DMS153 treated with DMSO at 0.1 percent for 48 hours (cell line): ENCODE data around the gene LRCH4.

ENCODE experiments used
- DNase-seq: peaks from one replicate; lab custom pipeline; 2025; ENCODE audit not compliant: unreplicated experiment; lab: John Stamatoyannopoulos, UW

The LRCH4 gene

DNA sequence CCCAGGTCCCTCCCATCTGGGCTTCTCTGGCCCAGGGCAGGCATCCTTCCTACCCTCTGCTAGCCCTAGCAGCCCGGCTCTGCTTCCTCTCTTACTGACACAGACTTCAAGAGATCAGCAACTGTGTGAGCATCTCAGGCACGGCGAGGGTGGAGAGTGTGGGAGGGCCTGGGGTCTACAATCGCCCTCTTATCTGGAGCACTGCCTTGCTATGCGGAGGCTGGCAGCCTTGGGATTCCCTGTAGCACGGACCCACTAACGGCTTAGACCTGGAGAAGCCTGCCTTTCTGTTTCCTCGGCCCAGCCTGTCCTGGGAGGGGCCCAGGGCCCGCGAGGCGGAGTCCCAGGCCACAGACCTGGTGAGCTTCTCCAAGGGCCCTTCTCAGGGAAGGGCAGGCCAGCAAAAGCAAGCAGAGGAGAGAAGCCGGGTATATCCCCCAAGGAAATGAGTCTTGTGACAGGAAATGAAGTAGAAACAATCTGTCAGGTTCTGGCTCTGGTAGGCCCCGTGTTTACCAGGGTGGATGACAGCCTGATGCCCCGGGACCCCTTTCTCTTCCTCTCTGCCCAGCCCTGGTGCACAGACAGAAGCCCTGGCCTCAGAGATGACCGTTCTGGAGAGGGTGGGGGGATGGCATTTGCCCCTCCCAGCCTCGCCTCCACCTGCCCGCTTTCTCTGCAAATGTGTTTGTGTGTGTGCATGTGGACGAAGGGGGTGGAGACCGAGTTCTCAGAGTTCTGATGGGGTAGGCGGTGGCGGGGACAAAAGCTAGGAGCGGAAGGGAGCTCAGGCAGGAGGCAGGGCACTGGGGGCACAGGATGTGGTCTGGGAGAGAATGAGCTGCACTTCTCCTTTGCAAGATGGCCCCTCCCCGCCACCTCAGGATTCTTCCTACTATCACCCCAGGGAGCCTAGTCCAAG is 2.5 kb downstream of the LRCH4 start:
- no peak for DNase-seq

DNA sequence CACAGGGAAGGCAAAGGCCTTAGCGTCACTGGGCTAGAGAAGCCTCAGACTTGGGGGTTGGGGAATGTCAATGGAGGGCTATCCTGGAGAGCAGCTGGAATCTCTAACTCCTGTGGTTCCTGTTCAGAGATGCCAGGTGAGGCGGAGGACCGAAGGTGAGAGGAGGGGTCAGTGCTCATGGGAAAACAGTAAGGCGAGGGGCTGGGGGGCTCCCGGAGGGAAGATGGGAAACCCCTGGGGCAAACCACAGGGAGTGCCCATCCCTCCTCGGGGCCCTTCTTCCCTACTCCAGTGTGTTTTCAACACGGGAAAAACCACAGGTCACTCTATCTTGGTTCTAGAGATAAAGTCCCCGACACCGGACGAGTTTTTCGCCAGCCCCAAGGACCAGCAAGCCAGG is 3.3 kb downstream of the LRCH4 start:
- no peak for DNase-seq

DNA sequence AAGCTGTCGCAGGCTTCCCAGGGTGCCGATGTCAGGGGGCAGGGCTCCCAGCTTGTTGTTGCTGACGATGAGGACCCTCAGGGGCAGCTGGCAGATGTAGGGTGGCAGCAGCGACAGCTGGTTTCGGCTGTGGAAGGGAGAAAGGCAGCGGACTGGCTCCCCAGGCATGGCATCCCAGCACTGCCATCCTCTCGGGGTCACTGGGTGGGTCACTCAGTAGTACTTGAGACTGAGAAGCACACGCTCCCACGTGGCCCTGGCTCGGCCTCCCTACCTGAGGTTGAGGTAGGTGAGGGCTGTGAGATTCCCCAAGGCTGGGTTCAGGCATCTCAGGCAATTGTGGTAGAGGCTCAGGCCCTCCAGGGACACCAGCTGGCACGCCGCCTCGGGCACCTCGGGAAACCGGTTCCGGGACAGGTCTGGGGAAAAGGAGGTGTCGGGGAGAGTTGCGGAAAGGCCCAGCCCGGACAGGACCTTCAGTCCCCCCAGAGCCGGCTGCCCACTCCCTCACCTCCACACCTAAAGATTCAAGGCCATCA is 3.8 kb downstream of the LRCH4 start:
- DNase-seq, result no peak

DNA sequence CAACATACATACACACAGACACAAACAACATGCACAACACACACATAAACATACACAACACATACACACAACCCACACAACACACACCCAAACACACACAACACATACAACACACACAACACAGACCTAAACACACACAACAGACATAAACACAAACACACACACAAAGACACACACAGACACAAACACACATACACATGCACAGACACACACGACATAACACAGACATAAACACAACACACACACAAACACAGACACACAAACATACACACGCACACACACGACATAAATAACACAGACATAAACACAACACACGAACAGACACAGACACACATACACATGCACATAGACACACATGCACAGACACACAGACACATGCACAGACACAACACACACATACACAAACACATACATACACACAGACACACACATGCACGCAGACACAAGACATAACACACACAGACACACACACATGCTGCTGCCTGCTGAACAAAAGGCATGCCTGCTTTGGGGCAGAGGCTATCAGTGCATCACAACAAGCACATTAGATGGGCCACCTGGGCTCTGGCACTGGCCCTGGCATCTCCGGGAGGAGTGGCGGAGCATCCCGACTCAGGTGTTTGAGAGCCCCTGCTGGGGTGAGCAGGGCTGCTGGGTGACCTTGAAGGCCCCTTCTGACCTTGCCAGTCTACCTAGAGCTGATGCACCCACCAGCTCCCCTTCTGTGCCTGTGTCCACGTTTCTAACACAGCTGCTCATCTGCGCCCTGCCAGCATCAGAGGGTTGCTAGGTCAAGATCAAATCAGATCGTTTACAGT is 5.3 kb downstream of the LRCH4 start:
- DNase-seq, result no peak

DNA sequence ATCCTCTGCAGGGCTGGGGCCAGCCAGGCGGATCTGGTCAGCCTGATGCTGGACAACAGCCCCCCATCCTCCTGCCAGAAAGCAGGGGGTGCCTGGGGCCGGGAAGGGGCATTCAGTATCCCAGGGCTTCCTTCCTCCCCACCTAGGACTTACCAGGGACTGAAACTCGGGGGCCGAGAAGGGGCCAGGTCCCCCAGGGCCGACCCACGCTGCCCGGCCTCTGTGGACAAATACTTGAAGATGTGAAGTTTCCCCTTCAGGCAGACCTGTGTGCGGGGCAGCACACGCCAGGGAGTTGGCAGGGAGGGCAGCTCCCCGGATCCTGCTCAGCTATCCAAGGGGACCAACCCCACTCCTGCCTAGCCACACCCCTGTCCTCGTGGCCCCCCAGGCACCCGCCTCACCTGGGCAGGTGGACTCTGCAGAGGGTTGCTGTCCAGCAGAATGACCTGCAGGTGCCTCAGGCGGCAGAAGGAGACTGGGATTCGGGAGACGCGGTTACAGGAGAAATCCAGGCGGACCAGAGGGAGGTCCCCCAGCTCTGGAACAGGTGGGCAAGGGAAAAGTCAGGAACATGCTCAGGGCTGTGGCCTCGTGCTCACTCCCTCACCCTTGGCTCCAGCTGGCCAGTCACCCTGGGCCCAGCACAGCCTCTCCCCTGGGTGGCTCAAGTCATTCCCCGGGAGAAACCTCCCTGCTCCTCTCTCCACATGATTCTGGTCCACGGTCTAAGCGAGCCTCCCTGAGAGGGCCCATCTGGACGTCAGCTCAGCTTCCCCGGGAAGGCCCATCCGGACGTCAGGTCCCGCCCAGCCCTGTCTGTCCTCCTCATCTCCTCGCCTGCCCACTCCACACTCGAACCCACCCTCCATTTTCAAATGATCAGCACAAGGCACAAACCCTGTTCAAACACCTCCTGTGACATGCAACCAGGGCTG is 7.4 kb downstream of the LRCH4 start:
- no peak for DNase-seq

DNA sequence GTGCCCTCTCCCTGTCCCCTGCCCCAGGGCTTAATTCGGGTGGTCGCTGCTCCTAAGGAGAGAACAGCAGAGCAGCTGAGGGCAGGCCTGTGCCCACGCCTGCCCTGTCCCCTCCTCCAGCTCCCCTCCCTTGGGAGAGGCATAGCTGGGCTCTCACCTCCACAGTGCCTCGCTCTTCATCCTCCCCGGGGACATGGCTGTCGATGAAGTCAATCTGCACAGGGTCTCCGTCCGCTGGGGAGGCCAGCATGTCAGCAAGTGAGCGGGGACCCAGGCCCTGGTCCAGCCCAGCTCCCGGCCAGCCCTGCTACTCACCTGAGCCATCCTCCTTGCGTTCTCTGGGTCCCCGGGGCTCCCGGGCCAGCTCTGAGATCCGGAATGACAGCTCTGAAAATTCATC is 8.4 kb downstream of the LRCH4 start:
- DNase-seq, result no peak

DNA sequence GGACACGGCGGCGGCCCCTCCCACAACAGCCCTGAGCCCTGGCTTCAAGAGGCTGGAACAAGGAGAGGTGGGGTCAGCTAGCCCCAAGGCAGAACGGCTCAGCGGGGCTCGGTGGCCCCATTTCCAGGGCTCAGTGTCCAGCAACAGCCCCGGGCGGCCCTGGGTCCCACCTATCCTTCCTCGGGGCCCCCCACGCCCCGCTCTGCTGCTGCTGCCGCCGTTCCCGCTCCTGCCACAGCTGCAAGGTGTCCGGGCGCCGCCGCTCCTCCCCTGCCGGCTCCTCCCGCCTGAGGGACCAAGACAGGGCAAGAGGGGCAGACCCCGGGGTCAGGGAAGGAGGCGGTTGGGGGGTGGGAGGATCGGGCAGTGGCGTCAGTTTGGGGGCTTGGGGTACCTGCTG is 8.8 kb downstream of the LRCH4 start:
- DNase-seq, result no peak

DNA sequence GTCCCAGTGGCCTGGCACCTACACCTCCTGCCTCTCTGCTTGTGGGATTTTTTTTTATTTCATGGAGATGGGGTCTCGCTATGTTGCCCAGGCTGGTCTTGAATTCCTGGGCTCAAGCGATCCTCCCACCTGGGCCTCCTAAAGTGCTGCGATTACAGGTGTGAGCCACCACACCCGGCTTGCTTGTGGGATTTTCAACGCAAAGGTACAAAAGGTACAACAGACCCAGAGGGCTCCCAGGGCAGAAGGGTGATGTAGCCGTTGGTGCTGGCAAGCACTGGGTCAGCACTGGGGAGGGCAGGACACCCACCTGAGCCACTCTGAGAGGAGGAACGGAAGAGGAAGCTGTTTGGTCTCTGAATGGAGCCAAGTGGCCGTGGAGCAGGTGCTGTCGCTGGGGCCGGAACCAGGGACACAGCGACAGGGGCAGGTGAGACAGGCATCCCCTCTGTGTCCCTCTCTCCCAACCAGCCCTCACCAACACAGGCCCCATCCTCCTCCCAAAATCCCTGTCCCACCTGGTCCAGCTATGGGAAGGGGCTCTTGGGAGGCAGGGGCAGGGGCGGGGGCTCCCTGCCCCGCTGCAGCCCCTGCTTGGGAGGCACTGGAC is 9.4 kb downstream of the LRCH4 start:
- no peak for DNase-seq

DNA sequence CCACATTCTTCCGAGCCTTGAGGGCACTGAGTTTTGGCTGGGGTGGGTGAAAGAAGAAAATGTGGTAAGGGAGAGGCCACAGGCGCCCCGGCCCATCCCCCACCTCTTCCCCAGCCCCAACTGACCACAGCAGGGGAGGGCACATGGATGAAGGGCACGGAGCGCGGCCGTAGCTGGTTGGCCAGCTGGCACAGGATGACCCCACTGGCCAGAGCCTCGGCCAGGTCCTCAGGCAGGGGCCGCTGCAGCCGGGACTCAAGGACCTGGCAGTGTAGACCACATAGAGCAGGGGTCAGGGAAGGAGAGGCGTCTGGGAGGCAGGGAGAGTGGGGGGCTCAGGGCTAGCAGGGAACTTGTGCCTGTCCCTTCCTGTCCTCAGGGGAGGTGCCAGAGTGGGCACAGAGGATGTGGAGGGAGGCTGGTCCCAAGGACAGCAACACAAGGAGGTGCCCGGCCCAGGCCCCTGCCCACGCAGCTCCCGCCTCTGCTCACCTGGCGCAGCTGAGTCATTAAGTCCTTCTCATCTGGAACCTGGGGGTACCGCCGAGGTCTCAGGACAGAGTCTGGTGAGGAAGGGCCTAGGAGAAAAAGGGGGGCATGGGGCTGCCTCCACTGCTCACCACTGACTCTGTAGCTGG is 10.1 kb downstream of the LRCH4 start:
- no peak for DNase-seq

DNA sequence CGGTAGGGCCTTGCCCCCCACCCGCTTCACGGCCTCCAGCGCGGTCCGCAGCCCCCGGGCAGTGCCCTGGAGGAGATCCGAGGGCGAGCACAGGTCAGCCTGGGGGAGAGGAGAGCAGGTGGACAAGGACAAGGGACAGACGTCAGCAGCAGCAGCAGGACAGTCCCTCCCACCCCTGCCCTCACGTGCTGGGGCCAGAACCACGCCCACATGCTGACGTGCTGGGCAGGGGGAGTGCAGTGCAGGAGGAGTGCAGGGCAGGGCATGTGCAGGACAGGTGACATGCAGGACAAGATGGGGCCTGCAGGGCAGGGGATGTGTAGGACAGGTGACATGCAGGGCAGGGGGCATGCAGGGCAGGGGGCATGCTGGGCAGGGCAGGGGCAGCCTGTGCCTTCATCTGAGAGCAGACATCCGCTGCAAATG is 10.7 kb downstream of the LRCH4 start:
- no peak for DNase-seq

DNA sequence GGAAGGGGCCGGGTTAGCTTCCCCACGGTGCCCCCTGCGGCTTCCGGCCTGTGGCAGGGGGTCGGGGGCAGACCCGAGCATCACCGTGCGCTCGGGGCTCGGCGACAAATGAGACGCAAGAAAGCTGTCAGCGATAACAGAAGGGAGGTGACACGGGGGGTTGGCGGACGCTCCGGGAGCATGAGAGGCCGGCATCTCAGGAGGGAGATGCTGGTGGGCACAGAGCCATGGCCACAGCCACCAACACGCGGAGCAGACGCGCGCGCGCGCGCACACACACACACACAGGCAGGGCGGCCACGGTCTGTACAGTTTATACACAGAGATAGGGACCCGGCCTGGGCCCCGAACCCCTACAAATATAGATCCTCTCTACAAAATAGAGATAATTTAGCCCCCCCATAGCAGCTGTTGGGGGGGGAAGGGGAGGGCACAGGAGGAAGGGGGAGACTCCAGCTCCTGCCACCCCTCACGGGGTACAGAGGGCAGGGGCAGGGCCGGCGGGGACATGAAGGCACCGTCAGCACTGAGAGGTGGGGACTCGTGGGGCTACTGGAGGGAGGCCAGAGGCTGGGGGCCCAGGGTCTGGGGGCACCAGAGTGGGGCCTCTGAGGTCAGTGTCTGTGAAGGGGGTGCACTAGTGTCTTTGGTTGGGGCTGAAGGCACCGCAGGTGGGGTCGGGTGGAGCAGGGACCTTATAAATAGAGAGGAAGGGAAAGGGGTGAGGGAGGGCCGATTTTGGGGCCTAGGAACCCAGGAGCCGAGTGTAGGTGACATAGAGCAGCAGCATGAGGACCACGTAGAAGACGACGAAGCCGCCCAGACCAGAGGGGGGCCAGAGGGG is 11.3 kb downstream of the LRCH4 start:
- DNase-seq, result no peak

DNA sequence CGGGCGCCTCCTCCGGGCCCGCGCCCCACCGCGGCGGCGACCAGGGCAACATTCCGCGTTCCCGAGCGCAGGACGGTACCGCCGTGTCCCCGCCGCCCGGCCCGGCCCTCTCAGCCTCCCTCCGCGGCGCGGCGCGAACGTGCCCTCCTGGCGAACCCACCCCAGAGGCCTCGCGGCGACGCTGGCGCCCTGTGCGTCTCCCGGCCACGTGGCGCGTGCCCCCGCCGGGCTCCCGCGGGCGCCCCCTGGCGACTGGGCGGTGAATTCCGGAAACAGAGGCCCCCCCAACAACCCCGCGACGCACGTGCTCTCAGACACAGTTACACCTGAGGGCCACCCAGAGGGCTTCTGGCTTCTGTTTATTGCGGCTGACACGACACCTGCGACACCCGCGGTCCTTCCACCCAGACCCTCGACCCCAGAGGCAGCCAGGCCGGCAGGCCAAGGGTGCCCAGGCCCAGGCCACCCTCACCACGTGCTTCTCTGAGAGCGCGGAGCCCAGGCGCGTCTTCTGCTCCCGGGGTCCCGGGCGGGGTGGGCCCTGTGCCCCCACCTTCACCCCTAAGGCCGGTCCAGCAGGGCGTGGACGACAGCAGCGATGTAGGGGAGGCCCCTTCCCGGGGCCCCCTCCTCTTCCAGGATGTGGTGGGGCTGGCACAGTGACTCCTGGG is 12.1 kb downstream of the LRCH4 start, which contains the start of gene SAP25:
Gene SAP25 (minus strand): TSS at position 210 of the 671 bp plus-strand sequence. CDS start 158 bp downstream, at position 52.
- DNase-seq, result no peak

DNA sequence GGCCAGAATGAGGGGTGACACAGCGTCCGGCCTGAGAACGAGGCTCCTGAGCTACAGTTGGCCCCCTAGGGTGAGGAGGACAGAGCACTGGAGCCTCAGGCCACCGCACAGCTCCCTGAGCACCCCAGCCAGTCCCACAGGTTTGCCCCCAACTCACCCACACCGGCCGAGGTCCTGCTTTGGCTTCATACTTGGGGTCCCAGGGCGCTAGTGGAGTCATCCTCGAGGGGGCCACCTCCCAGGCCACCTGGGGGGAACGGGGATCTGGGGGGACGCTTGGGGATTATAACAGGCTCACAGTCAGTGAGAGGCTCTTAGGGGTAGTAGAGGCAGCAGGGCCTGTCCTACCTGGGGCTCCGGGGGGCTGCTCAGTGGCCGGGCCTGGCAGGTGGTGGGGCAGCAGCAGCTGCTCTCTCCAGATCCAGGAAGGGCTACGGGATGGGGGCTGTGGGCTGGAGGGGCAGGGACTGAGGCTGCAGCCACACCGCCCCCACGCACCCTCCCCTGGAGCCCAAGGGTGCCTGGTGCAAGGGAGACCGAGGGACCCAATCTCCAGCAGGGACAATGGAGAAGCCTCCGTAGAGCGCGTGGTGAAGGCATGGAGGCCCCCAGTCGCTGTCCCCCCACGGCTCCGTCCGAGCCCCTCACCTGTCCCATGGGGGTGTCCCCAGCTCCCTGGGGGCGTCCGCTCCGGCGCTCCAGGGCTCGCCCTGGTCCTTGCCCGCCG is 12.8 kb downstream of the LRCH4 start:
- DNase-seq, result no peak

DNA sequence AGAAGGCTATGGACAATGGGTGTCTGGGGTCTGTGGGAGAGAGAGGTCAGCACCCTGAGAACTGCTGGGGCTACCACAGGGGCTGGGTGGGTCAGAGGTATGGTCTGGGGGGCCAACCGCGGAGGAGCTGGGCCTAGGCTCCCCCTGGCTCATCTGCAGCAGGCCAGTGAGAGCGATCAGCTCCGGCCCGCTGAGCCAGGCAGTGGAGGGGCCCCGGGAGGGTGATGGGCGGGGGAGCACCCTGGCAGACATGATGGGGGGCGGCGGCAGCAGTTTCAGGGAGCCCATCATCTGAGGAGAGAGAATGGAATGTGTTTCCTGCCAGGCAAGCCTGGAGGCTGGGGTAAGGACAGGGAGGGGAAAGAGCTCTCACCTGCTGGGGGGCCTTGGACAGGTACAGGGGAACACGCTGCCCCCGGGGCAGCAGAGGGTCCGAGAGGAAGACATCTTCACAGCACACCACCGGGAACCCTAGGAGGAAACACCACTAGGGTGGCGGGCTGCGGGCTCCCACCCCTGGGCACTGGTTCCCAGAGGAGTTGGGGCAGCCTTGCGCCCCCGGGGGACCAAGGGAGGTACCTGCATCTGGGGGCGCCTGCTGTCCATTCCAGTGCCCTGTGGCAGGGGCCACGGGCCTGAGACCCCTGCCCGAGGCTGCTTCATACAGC is 13.5 kb downstream of the LRCH4 start:
- no peak for DNase-seq

DNA sequence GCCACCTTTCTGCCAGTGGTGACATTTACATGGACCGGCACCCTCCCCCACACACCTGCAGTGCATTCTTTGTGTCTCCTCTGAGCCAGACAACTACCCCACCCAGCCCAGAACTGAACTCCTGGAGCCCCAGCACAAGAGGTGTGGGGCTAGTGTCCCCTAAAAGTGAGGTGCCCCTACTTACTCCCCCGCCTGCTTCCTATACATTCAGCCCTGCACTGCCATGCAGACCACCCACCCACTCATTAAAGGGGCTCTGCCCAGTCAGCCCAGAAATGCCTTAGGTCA is 14.2 kb downstream of the LRCH4 start:
- DNase-seq, result no peak

DNA sequence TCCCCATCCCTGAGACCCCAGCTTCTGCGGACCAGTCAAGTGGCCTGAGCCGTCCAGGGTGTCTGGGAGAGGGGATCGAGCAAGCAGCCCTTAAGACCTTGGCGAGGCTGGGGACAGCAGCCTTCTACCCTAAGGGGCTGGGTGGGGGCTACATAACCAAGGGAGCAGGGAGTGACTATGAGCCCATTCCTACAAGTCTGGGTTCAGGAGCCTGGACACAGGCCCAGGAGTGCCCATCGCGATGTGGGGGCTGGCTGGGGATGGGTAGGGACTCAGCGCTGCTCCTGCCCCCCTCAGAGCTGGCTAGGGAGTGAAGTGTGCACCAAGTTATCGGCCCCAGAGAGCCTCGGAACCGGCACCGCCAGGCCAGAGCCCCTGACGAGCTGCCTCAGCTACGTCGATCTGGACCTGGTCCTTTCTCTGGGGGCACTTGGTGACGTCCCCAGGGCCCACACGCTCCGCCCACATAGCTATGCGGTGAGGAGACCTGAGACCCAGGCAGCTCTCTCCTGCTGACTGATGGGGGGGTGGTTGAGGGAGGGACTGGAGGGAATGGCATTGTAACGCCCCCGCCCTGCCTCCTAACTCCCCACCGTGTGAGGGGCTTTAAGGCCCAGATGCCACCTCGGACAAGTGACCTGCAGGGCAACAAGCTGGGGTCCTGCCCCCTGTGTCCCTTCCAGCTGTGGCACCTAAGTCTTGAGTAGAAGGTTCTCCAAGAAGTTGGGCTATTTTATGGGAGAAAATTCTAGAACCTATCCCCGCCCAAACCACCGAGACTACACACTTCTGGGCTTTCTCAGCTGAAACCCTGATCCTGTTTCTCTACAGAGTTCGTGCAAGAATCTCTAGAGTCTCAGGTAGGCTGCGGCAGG is 14.7 kb downstream of the LRCH4 start:
- DNase-seq, result no peak
